ENCODE results near the gene C16orf95.

- TF ChIP-seq CTCF (IDR thresholded peaks at IDR 0.05): no peak
- TF ChIP-seq POLR2A (IDR thresholded peaks at IDR 0.05): no peak
Observed at GRCh38 chr16:87334651-87335624, 17.7 kb upstream of the C16orf95 start.
